Upper lobe of left lung (tissue), 4 donors: Measurements from ENCODE around the gene GOT2.

Experiments
- CTCF ChIP-seq, 6 experiments: fragments of 450-650 bp in 4 of 6; fragments of 200-600 bp in 2 of 6; sonication (generic) in 2 of 6; IDR thresholded peaks; one replicate each; pipeline ENCODE4 v1.5.1; 2016 to 2019; ENCODE audit warnings: antibody characterized with exemption in 6 of 6
- EP300 ChIP-seq, 4 donors: sonication (generic); formaldehyde crosslinking; IDR thresholded peaks; one replicate each; pipeline ENCODE4 v1.5.1; 2017; ENCODE audit warnings: antibody characterized with exemption in 4 of 4, control low read depth in 2 of 4
- POLR2A ChIP-seq, 4 donors: fragments of 450-650 bp; IDR thresholded peaks; one replicate each; pipeline ENCODE4 v1.5.1; 2016 to 2017; ENCODE audit warnings: antibody characterized with exemption in 4 of 4, mild to moderate bottlenecking in 2 of 4
- POLR2AphosphoS5 ChIP-seq, 2 donors: sonication (generic); formaldehyde crosslinking; IDR thresholded peaks; one replicate each; pipeline ENCODE4 v1.5.1; 2017; ENCODE audit warnings: antibody characterized with exemption in 2 of 2

DNA sequence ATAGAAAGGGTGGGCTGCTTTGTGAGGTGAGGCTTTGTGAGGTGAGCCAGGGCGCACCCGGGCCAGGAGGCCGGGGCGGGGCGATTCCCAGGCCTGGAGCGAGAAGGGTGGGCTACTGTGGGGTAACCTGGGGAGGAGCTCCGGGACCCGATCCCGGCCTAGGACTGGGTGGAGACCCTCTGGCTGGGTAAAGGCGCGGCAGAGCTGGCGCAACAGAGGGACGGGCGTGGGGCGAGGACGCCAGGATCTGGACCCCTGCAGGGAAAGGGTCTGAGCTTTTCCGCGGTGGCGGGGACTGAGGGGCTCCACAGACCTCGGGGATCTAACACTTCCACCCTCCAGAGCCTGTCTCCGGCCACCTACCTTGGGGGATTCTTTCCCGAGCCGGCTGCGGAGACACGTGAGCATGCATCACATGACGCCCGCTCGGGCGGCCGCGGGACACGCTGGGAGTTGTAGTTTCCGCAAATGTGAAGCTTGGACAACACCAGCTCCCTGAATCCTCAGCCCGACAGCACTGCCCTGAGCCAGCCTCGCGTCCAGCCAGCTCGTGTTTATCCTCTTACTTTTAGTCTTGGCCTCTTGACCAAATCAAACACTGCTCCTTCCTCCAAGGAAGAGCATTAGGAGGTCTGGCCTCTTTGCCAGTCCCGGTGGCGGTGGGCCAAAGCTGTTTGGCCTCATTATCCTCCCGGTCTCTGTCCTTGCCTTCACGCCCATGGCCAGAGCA lies 49.6 kb downstream of the GOT2 start, which contains the start of gene SLC38A7:
- TF ChIP-seq POLR2A (IDR thresholded peaks at IDR 0.05): peak in 1 of 4 donors; percentile 48
- peak in 1 of 2 donors; percentile 49 for TF ChIP-seq POLR2AphosphoS5 (IDR thresholded peaks at IDR 0.05)
- TF ChIP-seq EP300 (IDR thresholded peaks at IDR 0.05): no peak
- no peak for TF ChIP-seq CTCF (IDR thresholded peaks at IDR 0.05)
